HepG2 (cell line): ENCODE results near the gene AGFG1. TPM values are rescaled to one million over a fixed set of nuclear protein-coding genes. Genes with fewer than 3 reads are reported as not detected.

ENCODE experiments used
- ARID2 ChIP-seq: sonication (generic); formaldehyde crosslinking; IDR thresholded peaks from 2 replicates; pipeline ENCODE4 v1.8.1; 2022; ENCODE audit warnings: mild to moderate bottlenecking, missing genetic modification reagents, borderline replicate concordance
- DMTF1 ChIP-seq: sonication (generic); formaldehyde crosslinking; IDR thresholded peaks from 2 replicates; pipeline ENCODE4 v1.4.0; 2020; ENCODE audit warnings: mild to moderate bottlenecking, missing genetic modification reagents
- GTF3A ChIP-seq: sonication (generic); formaldehyde crosslinking; conservative IDR thresholded peaks from 2 replicates; pipeline ENCODE4 v1.4.0; 2020; ENCODE audit warnings: mild to moderate bottlenecking, missing genetic modification reagents
- HDAC2 ChIP-seq: sonication (generic); formaldehyde crosslinking; IDR thresholded peaks from 2 replicates; pipeline ENCODE4 v1.4.0; 2020; ENCODE audit warnings: missing genetic modification reagents
- HOMEZ ChIP-seq: IDR thresholded peaks from 2 replicates; pipeline ENCODE4 v1.6.1; 2016; ENCODE audit warnings: low read depth
- KAT2B ChIP-seq: fragments of 150-350 bp; IDR thresholded peaks from 2 replicates; pipeline ENCODE4 v1.6.1; 2014; ENCODE audit warnings: low read depth, low read length, borderline replicate concordance
- KDM3A ChIP-seq: IDR thresholded peaks from 2 replicates; pipeline ENCODE4 v1.6.1; 2018; ENCODE audit warnings: low read depth, missing compliant biosample characterization
- KLF9 ChIP-seq: IDR thresholded peaks from 2 replicates; pipeline ENCODE4 v1.6.1; 2016; ENCODE audit warnings: low read depth
- NFE2L2 ChIP-seq: fragments of 150-350 bp; IDR thresholded peaks from 2 replicates; pipeline ENCODE4 v1.6.1; 2014; ENCODE audit warnings: low read length
- NR2F1 ChIP-seq, 2 experiments: fragments of 450-650 bp in 1 of 2; formaldehyde crosslinking in 1 of 2; IDR thresholded peaks; 2 replicates each; pipeline versions ENCODE4 v1.5.0 to v1.6.1; 2016 to 2020; ENCODE audit warnings: mild to moderate bottlenecking in 1 of 2, missing compliant biosample characterization in 1 of 2, missing genetic modification reagents in 1 of 2, moderate library complexity in 1 of 2
- PHF21A ChIP-seq: sonication (generic); formaldehyde crosslinking; IDR thresholded peaks from 2 replicates; pipeline ENCODE4 v1.5.0; 2020; ENCODE audit warnings: mild to moderate bottlenecking, missing genetic modification reagents
- RBAK ChIP-seq: sonication (generic); formaldehyde crosslinking; IDR thresholded peaks from 2 replicates; pipeline ENCODE4 v1.5.1; 2020; ENCODE audit warnings: mild to moderate bottlenecking, missing genetic modification reagents
- SAFB2 ChIP-seq: sonication (generic); formaldehyde crosslinking; IDR thresholded peaks from 2 replicates; pipeline ENCODE4 v1.5.1; 2020; ENCODE audit warnings: missing genetic modification reagents, low read depth, mild to moderate bottlenecking, borderline replicate concordance
- SETDB1 ChIP-seq: sonication (generic); formaldehyde crosslinking; IDR thresholded peaks from 2 replicates; pipeline ENCODE4 v1.5.1; 2020; ENCODE audit warnings: missing genetic modification reagents, mild to moderate bottlenecking, borderline replicate concordance
- TOPORS ChIP-seq: sonication (generic); formaldehyde crosslinking; IDR thresholded peaks from 2 replicates; pipeline ENCODE4 v1.8.0; 2023; ENCODE audit warnings: mild to moderate bottlenecking, missing genetic modification reagents
- USF2 ChIP-seq, 2 experiments: sonication (generic) in 1 of 2; formaldehyde crosslinking in 1 of 2; IDR thresholded peaks; 2 replicates each; pipeline versions ENCODE4 v1.5.1 to v1.6.1; 2011 to 2020; ENCODE audit warnings: borderline replicate concordance in 1 of 2, low read depth in 1 of 2, low read length in 1 of 2, mild to moderate bottlenecking in 1 of 2, missing genetic modification reagents in 1 of 2, moderate library complexity in 1 of 2
- ZBTB1 ChIP-seq: sonication (generic); formaldehyde crosslinking; IDR thresholded peaks from 2 replicates; pipeline ENCODE4 v1.4.0; 2020; ENCODE audit warnings: missing genetic modification reagents, borderline replicate concordance
- ZFP1 ChIP-seq: IDR thresholded peaks from 2 replicates; pipeline ENCODE4 v1.6.1; 2016
- ZFP62 ChIP-seq: sonication (generic); formaldehyde crosslinking; IDR thresholded peaks from 2 replicates; pipeline ENCODE4 v1.4.0; 2020; ENCODE audit warnings: missing genetic modification reagents
- ZMYM3 ChIP-seq: sonication (generic); formaldehyde crosslinking; IDR thresholded peaks from 2 replicates; pipeline ENCODE4 v1.5.1; 2020; ENCODE audit warnings: mild to moderate bottlenecking, missing genetic modification reagents
- ZNF264 ChIP-seq: sonication (generic); formaldehyde crosslinking; IDR thresholded peaks from 2 replicates; pipeline ENCODE4 v1.4.0; 2020; ENCODE audit warnings: missing genetic modification reagents
- ZNF335 ChIP-seq: sonication (generic); formaldehyde crosslinking; IDR thresholded peaks from 2 replicates; pipeline ENCODE4 v1.4.0; 2020; ENCODE audit warnings: missing genetic modification reagents
- ZNF510 ChIP-seq: sonication (generic); formaldehyde crosslinking; IDR thresholded peaks from 2 replicates; pipeline ENCODE4 v1.4.0; 2020; ENCODE audit warnings: low read depth, mild to moderate bottlenecking, missing genetic modification reagents
- ZNF563 ChIP-seq: sonication (generic); formaldehyde crosslinking; IDR thresholded peaks from 2 replicates; pipeline ENCODE4 v1.8.0; 2022; ENCODE audit warnings: mild to moderate bottlenecking, moderate library complexity, missing genetic modification reagents
- ZNF775 ChIP-seq: sonication (generic); formaldehyde crosslinking; IDR thresholded peaks from 2 replicates; pipeline ENCODE4 v1.4.0; 2020; ENCODE audit warnings: missing genetic modification reagents, mild to moderate bottlenecking, moderate library complexity, borderline replicate concordance
- ZNF777 ChIP-seq: sonication (generic); formaldehyde crosslinking; IDR thresholded peaks from 2 replicates; pipeline ENCODE4 v1.4.0; 2020; ENCODE audit warnings: missing genetic modification reagents
- polyA plus RNA-seq, 8 experiments: library from polyadenylated mRNA; depleted of rRNA in 3 of 8; stranded (reverse) in 7 of 8; unstranded in 1 of 8; fragments of >200 nt; fragmentation: Illumina TruSeq in 4 of 8; extraction: Trizol in 4 of 8; gene quantifications; 2 replicates each; pipeline versions ENCODE4 v1.2.1 to v1.2.3, GENCODE V29; 2011 to 2016; ENCODE audit warnings: low read depth in 4 of 8, missing spikeins in 1 of 8, mixed read lengths in 1 of 8; ENCODE audit not compliant: insufficient read depth in 1 of 8
- total RNA-seq, 5 experiments: library from RNA; depleted of rRNA; stranded (reverse); fragments of >200 nt; fragmentation: Illumina TruSeq; extraction: Trizol; gene quantifications; 2 replicates each; pipeline ENCODE4 v1.2.3, GENCODE V29; 2016; ENCODE audit warnings: low read depth in 1 of 5

The AGFG1 gene
- total and polyA plus RNA-seq, 2 of the 13 experiments (the other 11 are each of a cell fraction or from before 2014, with no cell fraction given) = 145 to 168 TPM

- TF ChIP-seq HOMEZ (CRISPR knock-in tag) = no peak
- peak; percentile 73; the same call in 1 of the 2 replicates for TF ChIP-seq KDM3A (CRISPR knock-in tag)
- TF ChIP-seq SAFB2 (CRISPR knock-in tag) = no peak
- 0 out of 2 replicates have a peak, but pooled peaks have one; percentile 16 for TF ChIP-seq ZNF264 (CRISPR knock-in tag)
- TF ChIP-seq NR2F1 (CRISPR knock-in tag; IDR thresholded peaks at IDR 0.05) = peak; percentile 88 to 97
- no peak for TF ChIP-seq KAT2B
- TF ChIP-seq PHF21A (CRISPR knock-in tag) = peak; percentile 75; the same call in 1 of the 2 replicates
- no peak for TF ChIP-seq USF2 (IDR thresholded peaks at IDR 0.05; ENCODE audit: low read depth, low read length)
- TF ChIP-seq USF2 (CRISPR knock-in tag; IDR thresholded peaks at IDR 0.05; ENCODE audit: borderline replicate concordance) = no peak
- no peak; the same call in 1 of the 2 replicates for TF ChIP-seq ZMYM3 (CRISPR knock-in tag)
- TF ChIP-seq TOPORS (CRISPR knock-in tag) = no peak
- TF ChIP-seq ZNF777 (CRISPR knock-in tag) = no peak
- TF ChIP-seq ZFP62 (CRISPR knock-in tag) = no peak
- TF ChIP-seq KLF9 (CRISPR knock-in tag) = no peak
- no peak for TF ChIP-seq DMTF1 (CRISPR knock-in tag)
- no peak for TF ChIP-seq ZNF563 (CRISPR knock-in tag)
- no peak for TF ChIP-seq ZNF775 (CRISPR knock-in tag)
- TF ChIP-seq ARID2 = 0 out of 2 replicates have a peak, but pooled peaks have one; percentile 26
- TF ChIP-seq ZNF335 (CRISPR knock-in tag) = no peak
- TF ChIP-seq NFE2L2 = no peak
- no peak for TF ChIP-seq ZFP1
- TF ChIP-seq SETDB1 (CRISPR knock-in tag) = no peak
- TF ChIP-seq ZBTB1 (CRISPR knock-in tag) = no peak
- no peak for TF ChIP-seq RBAK
- no peak for TF ChIP-seq GTF3A (CRISPR knock-in tag)
- no peak for TF ChIP-seq ZNF510
- peak; percentile 96 for TF ChIP-seq HDAC2
Observed at GRCh38 chr2:227454323-227454860, 17.6 kb upstream of the AGFG1 start (continued).
